Spleen (tissue), 7 donors: Measurements from ENCODE around the gene SBSN.

ENCODE experiments used
- POLR2A ChIP-seq, 3 donors: fragments of 450-650 bp; IDR thresholded peaks; one replicate each; pipeline ENCODE4 v1.5.1; 2017; ENCODE audit warnings: antibody characterized with exemption in 3 of 3, mild to moderate bottlenecking in 1 of 3
- TF ChIP-seq, protein P1 (sequence below), 11 experiments: fragments of 200-600 bp in 7 of 11; fragments of 450-650 bp in 4 of 11; sonication (generic) in 4 of 11; IDR thresholded peaks in 8 of 11; conservative IDR thresholded peaks in 3 of 11; 1 replicate in 7 of 11; 2 replicates in 4 of 11; pipeline versions ENCODE4 v1.4.0 to v1.8.0; 2016 to 2021; ENCODE audit warnings: antibody characterized with exemption in 11 of 11, inconsistent platforms in 4 of 11, mild to moderate bottlenecking in 1 of 11
- donor health status: DM: no; HTN: no; CAD: no; lungs with moderate emphysema.
- donor health status: DM: no; HTN: no; CAD: no.
- donor health status: DM: no; HTN: no; CAD: no.

DNA sequence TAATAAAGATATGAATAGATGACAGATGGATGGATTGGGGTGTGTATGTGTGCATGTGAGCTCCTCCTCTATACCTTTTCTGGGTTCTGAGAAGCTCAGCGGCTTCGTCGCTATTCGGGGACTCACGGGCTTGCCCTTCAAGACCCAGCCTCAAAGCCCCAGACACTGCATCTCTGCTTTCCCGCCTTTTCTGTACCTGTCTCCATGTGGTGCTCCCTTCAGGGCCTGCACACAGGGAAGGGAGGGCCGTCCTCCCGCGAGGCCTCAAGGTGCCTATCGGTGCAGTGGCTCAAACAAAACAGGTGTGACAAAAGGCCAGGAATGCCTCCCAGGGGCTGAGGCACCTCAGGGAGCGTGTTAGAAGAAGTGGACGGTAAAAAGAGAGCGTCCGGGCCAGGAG lies 54.0 kb downstream of the SBSN start:
- no peak for TF ChIP-seq POLR2A (IDR thresholded peaks at IDR 0.05)
- TF ChIP-seq, protein P1, sequence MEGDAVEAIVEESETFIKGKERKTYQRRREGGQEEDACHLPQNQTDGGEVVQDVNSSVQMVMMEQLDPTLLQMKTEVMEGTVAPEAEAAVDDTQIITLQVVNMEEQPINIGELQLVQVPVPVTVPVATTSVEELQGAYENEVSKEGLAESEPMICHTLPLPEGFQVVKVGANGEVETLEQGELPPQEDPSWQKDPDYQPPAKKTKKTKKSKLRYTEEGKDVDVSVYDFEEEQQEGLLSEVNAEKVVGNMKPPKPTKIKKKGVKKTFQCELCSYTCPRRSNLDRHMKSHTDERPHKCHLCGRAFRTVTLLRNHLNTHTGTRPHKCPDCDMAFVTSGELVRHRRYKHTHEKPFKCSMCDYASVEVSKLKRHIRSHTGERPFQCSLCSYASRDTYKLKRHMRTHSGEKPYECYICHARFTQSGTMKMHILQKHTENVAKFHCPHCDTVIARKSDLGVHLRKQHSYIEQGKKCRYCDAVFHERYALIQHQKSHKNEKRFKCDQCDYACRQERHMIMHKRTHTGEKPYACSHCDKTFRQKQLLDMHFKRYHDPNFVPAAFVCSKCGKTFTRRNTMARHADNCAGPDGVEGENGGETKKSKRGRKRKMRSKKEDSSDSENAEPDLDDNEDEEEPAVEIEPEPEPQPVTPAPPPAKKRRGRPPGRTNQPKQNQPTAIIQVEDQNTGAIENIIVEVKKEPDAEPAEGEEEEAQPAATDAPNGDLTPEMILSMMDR (IDR thresholded peaks at IDR 0.05 in 8 of 11, conservative IDR thresholded peaks at IDR 0.05 in 3 of 11) = no peak
